ENCODE measurements around the gene SF3A1.

- TF ChIP-seq CTCF (conservative IDR thresholded peaks at IDR 0.05 in 1 of 2, IDR thresholded peaks at IDR 0.05 in 1 of 2; ENCODE audit: low read depth in 1 of 2, low read length in 2 of 2) (no peak), EZH2 (IDR thresholded peaks at IDR 0.05; ENCODE audit: low read length, missing control alignments) (no peak)
Observed at GRCh38 chr22:30315962-30316576, 40.6 kb downstream of the SF3A1 start.

Measured in fibroblast of lung (primary cell).